Heart right ventricle (tissue), 16 donors: ENCODE results near the gene ZNF521. TPM values are rescaled to one million over a fixed set of nuclear protein-coding genes. Genes with fewer than 3 reads are reported as not detected.

ENCODE experiments used
- ATAC-seq, 8 donors: fragments of 200-7000 bp; cut with Tn5 transposase; one replicate each; pipeline ENCODE4 v1.9.1; 2020; ENCODE audit warnings: mild to moderate bottlenecking in 8 of 8, moderate library complexity in 8 of 8, moderate number of reproducible peaks in 1 of 8
- DNase-seq, 2 donors: peaks; one replicate each; pipeline ENCODE4 v3.0.0-alpha.2; 2020
- H3K27ac ChIP-seq, 10 donors: fragments of 200-600 bp; sonication (generic) in 2 of 10; one replicate each; pipeline versions ENCODE4 v1.5.0 to v1.8.0; 2020 to 2022; ENCODE audit warnings: mild to moderate bottlenecking in 3 of 10
- H3K27me3 ChIP-seq, 7 donors: fragments of 200-600 bp; one replicate each; pipeline ENCODE4 v1.8.0; 2021 to 2022; ENCODE audit warnings: mild to moderate bottlenecking in 2 of 7
- H3K36me3 ChIP-seq, 9 donors: fragments of 200-600 bp; sonication (generic) in 1 of 9; one replicate each; pipeline versions ENCODE4 v1.5.0 to v1.8.0; 2020 to 2022; ENCODE audit warnings: mild to moderate bottlenecking in 2 of 9
- H3K4me1 ChIP-seq, 9 donors: fragments of 200-600 bp; sonication (generic) in 1 of 9; one replicate each; pipeline versions ENCODE4 v1.5.0 to v1.8.0; 2020 to 2022; ENCODE audit warnings: mild to moderate bottlenecking in 4 of 9
- H3K4me3 ChIP-seq, 10 donors: fragments of 200-600 bp; sonication (generic) in 2 of 10; one replicate each; pipeline versions ENCODE4 v1.5.0 to v1.8.0; 2020 to 2022; ENCODE audit warnings: mild to moderate bottlenecking in 7 of 10, moderate library complexity in 2 of 10
- H3K9me3 ChIP-seq, 11 donors: fragments of 200-600 bp in 10 of 11; sonication (generic) in 2 of 11; one replicate each; pipeline versions ENCODE4 v1.5.0 to v1.8.0; 2013 to 2022; ENCODE audit warnings: mild to moderate bottlenecking in 2 of 11, control low read depth in 1 of 11, moderate library complexity in 1 of 11
- WGBS, 2 donors: extraction: QIAGEN DNeasy Blood & Tissue Kit; methylation state at CpG; one replicate each; pipeline ENCODE4 v1.1.7; 2013; ENCODE audit warnings: inconsistent platforms in 1 of 2; 5-methylcytosine and 5-hydroxymethylcytosine counted together
- intact Hi-C, 10 donors: fragments of 100-400 bp; cut with DNase I; formaldehyde crosslinking; loops; one replicate each; pipeline versions ENCODE4 v1.11.1 to v1.14.2; 2022
- polyA plus RNA-seq, 2 donors: library from polyadenylated mRNA; stranded (reverse); fragments of 200-250 nt; gene quantifications; one replicate each; pipeline ENCODE4 v1.2.3, GENCODE V29; 2013
- total RNA-seq, 10 donors: library from RNA; stranded (reverse); fragmentation: NEBNext Ultra II Directional in 3 of 10; extraction: Animal tissue kit (Norgen Biotek cat#: 25700) in 3 of 10; gene quantifications; one replicate each; pipeline versions ENCODE4 v1.2.1 to v1.2.4, GENCODE V29; 2021 to 2023
- TF ChIP-seq, protein P1 (sequence below), 9 donors: fragments of 200-600 bp; sonication (generic) in 2 of 9; IDR thresholded peaks; one replicate each; pipeline versions ENCODE4 v1.5.0 to v1.8.0; 2021 to 2022; ENCODE audit warnings: antibody characterized with exemption in 9 of 9, mild to moderate bottlenecking in 5 of 9, moderate library complexity in 1 of 9
- donor health status: Arrhythmogenic right ventricular cardiomyopathy.
- donor health status: ischemic (EF 13 %, LVEDD 7.1; RV severe dilation, severe dysfunction).
- donor health status: healthy with polysubstance abuse.
- donor health status: DM: no; HTN: yes; CAD: no.
- donor health status: DM: no; HTN: no; CAD: no.
- donor health status: ischemic (EF 25% LVEDD 6.9; RV normal size, moderate dysfunction).
- donor health status: ischemic (EF 25% LVEDD 5.7; RV mildly dilated, moderate dysfunction).
- donor health status: healthy.
- donor health status: DM: yes; HTN: yes; CAD: no.
- donor health status: Ischemic cardiomyopathy.
- donor health status: ischemic (EF 35%, LVEDD 5.7; RV mildly dilated, moderate dysfunction).
- donor health status: nonischemic (EF 11% LVEDD 7.7; RV severe dilation, severe dysfunction).
- donor health status: DM: yes; HTN: yes; CAD: no.
- donor health status: PGD.
- donor health status: ischemic (EF 29% LVEDD 5.4; RV normal size, mild dysfunction).
- donor health status: nonischemic (EF 23%, LVEDD 6.1; RV moderate dilation, normal function).

The ZNF521 gene
- total and polyA plus RNA-seq, 12 donors: 3.3 to 26.4 (median 15.5) TPM

GRCh38 chr18:25136416-25137196 lies 215.4 kb downstream of the ZNF521 start:
- no peaks in the 10 kb centered on the region for H3K36me3 ChIP-seq
- DNase-seq: peak; percentile 11 to 34
- H3K27ac ChIP-seq: peak overlapping the region; percentile 2 to 90 (median 74)
- WGBS, 2 donors: 40 to 41% methylated on average over 9 of the region's 9 CpGs
- ATAC-seq: peak; percentile 54 to 89 (median 85)
- TF ChIP-seq, protein P1, sequence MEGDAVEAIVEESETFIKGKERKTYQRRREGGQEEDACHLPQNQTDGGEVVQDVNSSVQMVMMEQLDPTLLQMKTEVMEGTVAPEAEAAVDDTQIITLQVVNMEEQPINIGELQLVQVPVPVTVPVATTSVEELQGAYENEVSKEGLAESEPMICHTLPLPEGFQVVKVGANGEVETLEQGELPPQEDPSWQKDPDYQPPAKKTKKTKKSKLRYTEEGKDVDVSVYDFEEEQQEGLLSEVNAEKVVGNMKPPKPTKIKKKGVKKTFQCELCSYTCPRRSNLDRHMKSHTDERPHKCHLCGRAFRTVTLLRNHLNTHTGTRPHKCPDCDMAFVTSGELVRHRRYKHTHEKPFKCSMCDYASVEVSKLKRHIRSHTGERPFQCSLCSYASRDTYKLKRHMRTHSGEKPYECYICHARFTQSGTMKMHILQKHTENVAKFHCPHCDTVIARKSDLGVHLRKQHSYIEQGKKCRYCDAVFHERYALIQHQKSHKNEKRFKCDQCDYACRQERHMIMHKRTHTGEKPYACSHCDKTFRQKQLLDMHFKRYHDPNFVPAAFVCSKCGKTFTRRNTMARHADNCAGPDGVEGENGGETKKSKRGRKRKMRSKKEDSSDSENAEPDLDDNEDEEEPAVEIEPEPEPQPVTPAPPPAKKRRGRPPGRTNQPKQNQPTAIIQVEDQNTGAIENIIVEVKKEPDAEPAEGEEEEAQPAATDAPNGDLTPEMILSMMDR (IDR thresholded peaks at IDR 0.05): peak in 3 of 9 donors; percentile 17 to 32 (median 27)
- H3K9me3 ChIP-seq: no peaks in the 10 kb centered on the region
- no peaks in the 10 kb centered on the region for H3K27me3 ChIP-seq
- H3K4me1 ChIP-seq: peaks cover 0 to 67% (median 45%) of the 10 kb centered on the region in 9 donors
- intact Hi-C loops: no loop called here
- H3K4me3 ChIP-seq: peak overlapping the region in 1 of 10 donors; percentile 16

DNA sequence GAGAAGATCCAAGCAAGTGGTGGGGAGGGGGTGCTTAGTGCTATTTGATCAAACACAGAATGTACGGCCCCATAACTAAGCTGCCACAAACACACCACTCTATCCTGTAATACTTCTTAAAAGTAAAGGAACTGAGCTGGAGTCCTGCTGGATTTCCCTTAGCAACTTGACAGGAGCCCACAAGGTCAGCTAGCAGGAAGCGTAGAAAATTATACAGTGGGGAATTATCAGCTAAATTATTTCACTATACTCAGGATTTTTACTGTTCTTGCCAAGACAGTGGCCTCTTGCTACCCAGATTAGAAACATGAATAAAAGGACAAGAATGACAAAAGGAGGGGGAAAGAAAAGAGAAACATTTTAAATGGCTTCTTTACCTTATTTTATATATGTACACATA lies 217.1 kb downstream of the ZNF521 start:
- no peaks in the 10 kb centered on the region for H3K9me3 ChIP-seq
- peak overlapping the region in 5 of 10 donors; percentile 5 to 90 (median 25) for H3K27ac ChIP-seq
- H3K4me3 ChIP-seq: no peak overlapping the region
- H3K4me1 ChIP-seq: peaks cover 0 to 56% (median 40%) of the 10 kb centered on the region in 9 donors
- TF ChIP-seq, protein P1 (IDR thresholded peaks at IDR 0.05): no peak
- ATAC-seq: peak in 5 of 8 donors; percentile 23 to 58 (median 37)
- no peak for DNase-seq
- intact Hi-C loops: no loop called here
- no peaks in the 10 kb centered on the region for H3K36me3 ChIP-seq
- H3K27me3 ChIP-seq: no peaks in the 10 kb centered on the region
- 28 to 37% methylated on average over 2 of the region's 2 CpGs for WGBS, 2 donors

DNA sequence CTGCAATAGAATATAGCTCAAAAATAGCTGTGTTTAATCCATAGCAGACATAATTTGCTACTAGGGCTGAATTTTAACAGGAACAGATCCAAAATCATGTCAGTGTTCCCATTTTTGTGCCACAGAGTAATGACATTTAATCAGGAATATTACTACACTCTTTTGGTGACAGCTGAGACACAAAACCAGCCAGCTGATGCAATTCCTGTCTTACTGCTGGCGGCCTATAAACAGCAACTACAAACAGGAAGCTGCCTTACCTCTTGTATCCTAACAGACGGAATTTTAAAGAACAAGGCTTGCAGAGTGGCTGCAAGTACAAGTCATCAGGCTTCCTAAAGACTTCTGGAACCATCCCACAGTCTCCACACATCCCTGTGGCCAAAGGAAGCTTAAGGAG lies 218.1 kb downstream of the ZNF521 start:
- intact Hi-C loops: no loop called here
- TF ChIP-seq, protein P1 (IDR thresholded peaks at IDR 0.05): no peak
- peak in 3 of 8 donors; percentile 19 to 39 (median 33) for ATAC-seq

GRCh38 chr18:25132786-25133496 lies 219.0 kb downstream of the ZNF521 start:
- DNase-seq (no peak), ATAC-seq (no peak)
- intact Hi-C loops: no loop called here
- H3K27me3 ChIP-seq: no peaks in the 10 kb centered on the region
- 95 to 96% methylated on average over 10 of the region's 10 CpGs for WGBS, 2 donors
- TF ChIP-seq, protein P1 (IDR thresholded peaks at IDR 0.05): no peak
- no peak overlapping the region for H3K27ac ChIP-seq
- H3K4me1 ChIP-seq: peaks cover 0 to 52% (median 40%) of the 10 kb centered on the region in 9 donors
- no peaks in the 10 kb centered on the region for H3K36me3 ChIP-seq
- H3K4me3 ChIP-seq: no peak overlapping the region
- H3K9me3 ChIP-seq: no peaks in the 10 kb centered on the region

More for the DNA sequence above, 218.1 kb downstream of the ZNF521 start:
- no peak for DNase-seq
- H3K36me3 ChIP-seq: no peaks in the 10 kb centered on the region
- H3K4me3 ChIP-seq: no peak overlapping the region
- peak overlapping the region in 5 of 10 donors; percentile 5 to 90 (median 22) for H3K27ac ChIP-seq
- peaks cover 0 to 54% (median 40%) of the 10 kb centered on the region in 9 donors for H3K4me1 ChIP-seq
- no peaks in the 10 kb centered on the region for H3K27me3 ChIP-seq
- 48 to 62% methylated on average over 2 of the region's 2 CpGs for WGBS, 2 donors
- H3K9me3 ChIP-seq: no peaks in the 10 kb centered on the region
